ENCODE data around the gene ZNHIT3.

ZNHIT3 gene

DNA sequence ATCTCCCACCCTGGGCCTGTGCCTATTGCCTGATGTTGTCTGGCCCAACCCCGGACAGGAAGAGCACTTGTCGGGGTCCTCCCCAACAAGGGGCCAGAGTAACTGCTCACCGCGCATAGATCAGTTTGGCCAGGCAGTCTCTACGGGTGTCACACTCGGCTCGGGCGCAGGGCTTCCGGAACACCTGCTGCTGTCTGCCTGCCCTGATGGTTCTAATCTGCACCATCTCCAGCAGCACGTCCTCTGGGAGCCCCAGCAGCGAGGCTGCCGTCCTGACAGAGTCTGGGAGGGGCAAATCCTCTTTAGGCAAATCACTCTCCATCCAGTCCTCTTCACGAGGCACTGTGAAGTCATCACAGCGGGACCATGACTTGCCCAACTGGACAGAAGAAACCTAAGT lies 24.2 kb downstream of the ZNHIT3 start:
- no peak for DNase-seq (ENCODE audit: low read depth in 1 of 2, low spot score in 1 of 2)
- TF ChIP-seq SPI1 (IDR thresholded peaks at IDR 0.05; ENCODE audit: borderline replicate concordance, low read depth) (no peak), POLR2AphosphoS5 (IDR thresholded peaks at IDR 0.05; ENCODE audit: low read depth) (no peak), GABPA (IDR thresholded peaks at IDR 0.05; ENCODE audit: low read depth) (no peak)
- TF ChIP-seq, protein P1, sequence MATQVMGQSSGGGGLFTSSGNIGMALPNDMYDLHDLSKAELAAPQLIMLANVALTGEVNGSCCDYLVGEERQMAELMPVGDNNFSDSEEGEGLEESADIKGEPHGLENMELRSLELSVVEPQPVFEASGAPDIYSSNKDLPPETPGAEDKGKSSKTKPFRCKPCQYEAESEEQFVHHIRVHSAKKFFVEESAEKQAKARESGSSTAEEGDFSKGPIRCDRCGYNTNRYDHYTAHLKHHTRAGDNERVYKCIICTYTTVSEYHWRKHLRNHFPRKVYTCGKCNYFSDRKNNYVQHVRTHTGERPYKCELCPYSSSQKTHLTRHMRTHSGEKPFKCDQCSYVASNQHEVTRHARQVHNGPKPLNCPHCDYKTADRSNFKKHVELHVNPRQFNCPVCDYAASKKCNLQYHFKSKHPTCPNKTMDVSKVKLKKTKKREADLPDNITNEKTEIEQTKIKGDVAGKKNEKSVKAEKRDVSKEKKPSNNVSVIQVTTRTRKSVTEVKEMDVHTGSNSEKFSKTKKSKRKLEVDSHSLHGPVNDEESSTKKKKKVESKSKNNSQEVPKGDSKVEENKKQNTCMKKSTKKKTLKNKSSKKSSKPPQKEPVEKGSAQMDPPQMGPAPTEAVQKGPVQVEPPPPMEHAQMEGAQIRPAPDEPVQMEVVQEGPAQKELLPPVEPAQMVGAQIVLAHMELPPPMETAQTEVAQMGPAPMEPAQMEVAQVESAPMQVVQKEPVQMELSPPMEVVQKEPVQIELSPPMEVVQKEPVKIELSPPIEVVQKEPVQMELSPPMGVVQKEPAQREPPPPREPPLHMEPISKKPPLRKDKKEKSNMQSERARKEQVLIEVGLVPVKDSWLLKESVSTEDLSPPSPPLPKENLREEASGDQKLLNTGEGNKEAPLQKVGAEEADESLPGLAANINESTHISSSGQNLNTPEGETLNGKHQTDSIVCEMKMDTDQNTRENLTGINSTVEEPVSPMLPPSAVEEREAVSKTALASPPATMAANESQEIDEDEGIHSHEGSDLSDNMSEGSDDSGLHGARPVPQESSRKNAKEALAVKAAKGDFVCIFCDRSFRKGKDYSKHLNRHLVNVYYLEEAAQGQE (IDR thresholded peaks at IDR 0.05; ENCODE audit: insufficient replicate concordance, low read depth) = no peak
- TF ChIP-seq, protein P2, sequence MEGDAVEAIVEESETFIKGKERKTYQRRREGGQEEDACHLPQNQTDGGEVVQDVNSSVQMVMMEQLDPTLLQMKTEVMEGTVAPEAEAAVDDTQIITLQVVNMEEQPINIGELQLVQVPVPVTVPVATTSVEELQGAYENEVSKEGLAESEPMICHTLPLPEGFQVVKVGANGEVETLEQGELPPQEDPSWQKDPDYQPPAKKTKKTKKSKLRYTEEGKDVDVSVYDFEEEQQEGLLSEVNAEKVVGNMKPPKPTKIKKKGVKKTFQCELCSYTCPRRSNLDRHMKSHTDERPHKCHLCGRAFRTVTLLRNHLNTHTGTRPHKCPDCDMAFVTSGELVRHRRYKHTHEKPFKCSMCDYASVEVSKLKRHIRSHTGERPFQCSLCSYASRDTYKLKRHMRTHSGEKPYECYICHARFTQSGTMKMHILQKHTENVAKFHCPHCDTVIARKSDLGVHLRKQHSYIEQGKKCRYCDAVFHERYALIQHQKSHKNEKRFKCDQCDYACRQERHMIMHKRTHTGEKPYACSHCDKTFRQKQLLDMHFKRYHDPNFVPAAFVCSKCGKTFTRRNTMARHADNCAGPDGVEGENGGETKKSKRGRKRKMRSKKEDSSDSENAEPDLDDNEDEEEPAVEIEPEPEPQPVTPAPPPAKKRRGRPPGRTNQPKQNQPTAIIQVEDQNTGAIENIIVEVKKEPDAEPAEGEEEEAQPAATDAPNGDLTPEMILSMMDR (IDR thresholded peaks at IDR 0.05; ENCODE audit: insufficient read depth, low read length) = no peak
- Histone ChIP-seq H3K27ac (replicated peaks) (no peak overlapping the region), H3K27me3 (ENCODE audit: insufficient read depth, poor library complexity, severe bottlenecking) (no peaks in the 10 kb centered on the region), H3K4me3 (replicated peaks; ENCODE audit: insufficient read depth, low read length) (no peak overlapping the region)

DNA sequence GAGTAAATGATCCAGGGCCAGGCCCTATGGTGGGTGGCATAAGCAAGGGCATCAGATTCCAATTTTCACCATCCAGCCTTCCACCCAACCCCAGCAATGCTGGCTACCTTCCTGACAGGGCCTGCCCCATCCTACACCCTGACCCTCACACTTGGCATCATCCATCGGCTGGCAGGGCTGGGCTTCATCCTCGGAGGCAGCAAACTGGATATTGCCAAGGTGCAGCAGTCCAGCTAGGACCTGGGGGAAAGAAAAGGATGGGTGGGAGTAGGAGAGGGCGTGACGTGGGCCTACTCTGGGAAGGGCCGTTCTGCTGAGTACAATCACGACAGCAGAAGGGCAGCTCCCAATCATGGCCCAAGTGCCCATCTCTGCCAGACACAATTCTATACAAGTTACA lies 24.7 kb downstream of the ZNHIT3 start:
- no peak for DNase-seq (ENCODE audit: low read depth in 1 of 2, low spot score in 1 of 2)
- no peak for TF ChIP-seq POLR2AphosphoS5 (IDR thresholded peaks at IDR 0.05; ENCODE audit: low read depth)
- TF ChIP-seq, protein P2 (IDR thresholded peaks at IDR 0.05; ENCODE audit: insufficient read depth, low read length) = no peak
- TF ChIP-seq SPI1 (IDR thresholded peaks at IDR 0.05; ENCODE audit: borderline replicate concordance, low read depth) = no peak
- no peak for TF ChIP-seq GABPA (IDR thresholded peaks at IDR 0.05; ENCODE audit: low read depth)
- TF ChIP-seq, protein P1 (IDR thresholded peaks at IDR 0.05; ENCODE audit: insufficient replicate concordance, low read depth) = no peak
- Histone ChIP-seq H3K27me3 (ENCODE audit: insufficient read depth, poor library complexity, severe bottlenecking) (no peaks in the 10 kb centered on the region), H3K27ac (replicated peaks) (no peak overlapping the region), H3K4me3 (replicated peaks; ENCODE audit: insufficient read depth, low read length) (no peak overlapping the region)

- Histone ChIP-seq H3K27ac (replicated peaks) (no peak overlapping the region), H3K4me3 (replicated peaks; ENCODE audit: insufficient read depth, low read length) (no peak overlapping the region), H3K27me3 (ENCODE audit: insufficient read depth, poor library complexity, severe bottlenecking) (no peaks in the 10 kb centered on the region)
- no peak for DNase-seq (ENCODE audit: low read depth in 1 of 2, low spot score in 1 of 2)
- no peak for TF ChIP-seq SPI1 (IDR thresholded peaks at IDR 0.05; ENCODE audit: borderline replicate concordance, low read depth)
- TF ChIP-seq, protein P1 (IDR thresholded peaks at IDR 0.05; ENCODE audit: insufficient replicate concordance, low read depth) = no peak
- no peak for TF ChIP-seq GABPA (IDR thresholded peaks at IDR 0.05; ENCODE audit: low read depth)
- TF ChIP-seq POLR2AphosphoS5 (IDR thresholded peaks at IDR 0.05; ENCODE audit: low read depth) = no peak
- TF ChIP-seq, protein P2 (IDR thresholded peaks at IDR 0.05; ENCODE audit: insufficient read depth, low read length) = no peak
These were observed 26.2 kb downstream of the ZNHIT3 start for GRCh38 chr17:36512641-36513040.

All from HL-60 (cell line).